ENCODE results near the gene YTHDC2. TPM values are rescaled to one million over a fixed set of nuclear protein-coding genes. Genes with fewer than 3 reads are reported as not detected.

YTHDC2 gene
- polyA plus RNA-seq, 1 donor (not counting 4 experiments of a cell fraction or from before 2014, with no cell fraction given): 15.2 TPM

DNA sequence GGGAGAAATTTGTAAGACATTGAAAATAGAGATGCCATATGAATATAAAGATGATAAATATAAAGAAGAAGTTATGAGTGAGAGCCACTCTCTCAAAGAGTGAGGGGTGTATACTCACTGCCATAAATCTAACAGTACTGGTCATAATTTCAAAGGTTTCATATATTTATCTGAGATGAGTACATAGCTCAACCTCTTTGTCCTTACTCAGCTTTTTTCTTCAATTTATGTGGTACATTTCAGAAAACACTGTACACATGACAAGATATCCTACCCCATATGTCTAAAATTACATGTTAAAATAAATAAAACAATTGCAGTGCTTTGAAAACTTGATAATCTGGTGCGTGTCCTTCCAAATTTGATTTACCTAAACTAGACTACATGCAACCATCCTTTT, 20.0 kb upstream of the YTHDC2 start:
- Histone ChIP-seq H3K9ac (ENCODE audit: control insufficient read depth, extremely low read depth, insufficient read depth, low read length) (no peak overlapping the region), H4K20me1 (ENCODE audit: control insufficient read depth, extremely low read depth, insufficient read depth, low read length) (no peaks in the 10 kb centered on the region), H3K9me3 (ENCODE audit: control insufficient read depth, low read depth, low read length) (peaks cover 10% of the 10 kb centered on the region), H3K9me1 (ENCODE audit: control insufficient read depth, extremely low read depth, insufficient read depth, low read length) (no peaks in the 10 kb centered on the region), H3K36me3 (ENCODE audit: control insufficient read depth in 2 of 2, extremely low read depth in 1 of 2, insufficient read depth in 2 of 2, low read length in 2 of 2) (no peaks in the 10 kb centered on the region), H3K27ac (ENCODE audit: control insufficient read depth, insufficient read depth, low read length) (no peak overlapping the region), H3K4me3 (ENCODE audit: control insufficient read depth in 2 of 3, extremely low read depth in 1 of 3, insufficient read depth in 2 of 3, low read depth in 1 of 3, low read length in 3 of 3) (no peak overlapping the region), H3K79me2 (ENCODE audit: control insufficient read depth, insufficient read depth, low read length) (no peaks in the 10 kb centered on the region), H3K27me3 (ENCODE audit: control insufficient read depth, extremely low read depth, insufficient read depth, low read length) (no peaks in the 10 kb centered on the region), H3K4me1 (ENCODE audit: control insufficient read depth, extremely low read depth, insufficient read depth, low read length) (peaks cover 14% of the 10 kb centered on the region), H2AFZ (ENCODE audit: control insufficient read depth, low read length) (no peak overlapping the region), H3K4me2 (ENCODE audit: control insufficient read depth, extremely low read depth, insufficient read depth, low read depth, low read length) (no peak overlapping the region)
- DNase-seq (ENCODE audit: low read depth, low spot score) (no peak), FAIRE-seq (no peak)
- dilution Hi-C loops (cut with MboI; ENCODE audit: extremely low pct_ligation_motif_present, low sequenced_read_pairs): no loop called here
- TF ChIP-seq CTCF (optimal IDR thresholded peaks at IDR 0.05 in 1 of 3, IDR thresholded peaks at IDR 0.05 in 1 of 3, conservative IDR thresholded peaks at IDR 0.05 in 1 of 3; ENCODE audit: extremely low read depth in 1 of 3, insufficient read depth in 2 of 3, low read length in 3 of 3) (no peak), EZH2 (IDR thresholded peaks at IDR 0.05; ENCODE audit: low read length) (no peak)

DNA sequence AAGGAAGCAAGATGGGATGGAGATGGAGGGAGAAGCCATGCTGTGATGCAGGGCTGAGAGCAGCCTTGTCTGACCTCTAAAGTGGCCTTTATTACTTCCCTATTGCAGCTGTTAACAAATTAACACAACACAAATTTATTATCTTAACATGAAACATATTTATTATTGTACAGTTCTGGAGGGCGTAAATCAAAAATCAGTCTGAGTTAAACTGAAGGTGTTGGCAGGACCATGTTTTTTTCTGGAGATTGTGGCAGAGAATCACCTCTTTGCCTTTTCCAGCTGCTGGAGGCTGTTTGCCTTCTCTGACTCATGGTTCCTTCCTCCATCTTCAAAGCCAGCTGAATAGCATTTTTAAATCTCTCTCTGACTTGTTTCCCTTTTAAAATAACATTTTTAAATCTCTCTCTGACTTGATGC, 18.1 kb upstream of the YTHDC2 start:
- Histone ChIP-seq H3K4me1 (ENCODE audit: control insufficient read depth, extremely low read depth, insufficient read depth, low read length) (no peaks in the 10 kb centered on the region), H3K9me3 (ENCODE audit: control insufficient read depth, low read depth, low read length) (peaks cover 8% of the 10 kb centered on the region), H3K4me3 (ENCODE audit: control insufficient read depth in 2 of 3, extremely low read depth in 1 of 3, insufficient read depth in 2 of 3, low read depth in 1 of 3, low read length in 3 of 3) (no peak overlapping the region), H4K20me1 (ENCODE audit: control insufficient read depth, extremely low read depth, insufficient read depth, low read length) (no peaks in the 10 kb centered on the region), H3K9ac (ENCODE audit: control insufficient read depth, extremely low read depth, insufficient read depth, low read length) (no peak overlapping the region), H3K36me3 (ENCODE audit: control insufficient read depth in 2 of 2, extremely low read depth in 1 of 2, insufficient read depth in 2 of 2, low read length in 2 of 2) (no peaks in the 10 kb centered on the region), H2AFZ (ENCODE audit: control insufficient read depth, low read length) (peak overlapping the region; percentile 77), H3K27me3 (ENCODE audit: control insufficient read depth, extremely low read depth, insufficient read depth, low read length) (no peaks in the 10 kb centered on the region), H3K9me1 (ENCODE audit: control insufficient read depth, extremely low read depth, insufficient read depth, low read length) (no peaks in the 10 kb centered on the region), H3K27ac (ENCODE audit: control insufficient read depth, insufficient read depth, low read length) (no peak overlapping the region), H3K79me2 (ENCODE audit: control insufficient read depth, insufficient read depth, low read length) (no peaks in the 10 kb centered on the region), H3K4me2 (ENCODE audit: control insufficient read depth, extremely low read depth, insufficient read depth, low read depth, low read length) (peak overlapping the region; percentile 13)
- TF ChIP-seq CTCF (optimal IDR thresholded peaks at IDR 0.05 in 1 of 3, IDR thresholded peaks at IDR 0.05 in 1 of 3, conservative IDR thresholded peaks at IDR 0.05 in 1 of 3; ENCODE audit: extremely low read depth in 1 of 3, insufficient read depth in 2 of 3, low read length in 3 of 3) (no peak), EZH2 (IDR thresholded peaks at IDR 0.05; ENCODE audit: low read length) (no peak)
- DNase-seq (ENCODE audit: low read depth, low spot score) (no peak), FAIRE-seq (peak; percentile 72)
- dilution Hi-C loops (cut with MboI; ENCODE audit: extremely low pct_ligation_motif_present, low sequenced_read_pairs): no loop called here

Measured in keratinocyte (primary cell).